GM19372 (cell line): Measurements from ENCODE around the gene ATP9B.
"Not testable (repeated sequence)": the region's sequence is repeated elsewhere in the genome, so short reads cannot be mapped to it uniquely, and the experiment has no call there.

Experiments
- ATAC-seq: cut with Tn5 transposase; IDR thresholded peaks from one replicate; pipeline ENCODE4 v1.9.1; 2021; ENCODE audit warnings: mild to moderate bottlenecking, low read depth, moderate library complexity; ENCODE audit not compliant: unreplicated experiment

Gene ATP9B

DNA sequence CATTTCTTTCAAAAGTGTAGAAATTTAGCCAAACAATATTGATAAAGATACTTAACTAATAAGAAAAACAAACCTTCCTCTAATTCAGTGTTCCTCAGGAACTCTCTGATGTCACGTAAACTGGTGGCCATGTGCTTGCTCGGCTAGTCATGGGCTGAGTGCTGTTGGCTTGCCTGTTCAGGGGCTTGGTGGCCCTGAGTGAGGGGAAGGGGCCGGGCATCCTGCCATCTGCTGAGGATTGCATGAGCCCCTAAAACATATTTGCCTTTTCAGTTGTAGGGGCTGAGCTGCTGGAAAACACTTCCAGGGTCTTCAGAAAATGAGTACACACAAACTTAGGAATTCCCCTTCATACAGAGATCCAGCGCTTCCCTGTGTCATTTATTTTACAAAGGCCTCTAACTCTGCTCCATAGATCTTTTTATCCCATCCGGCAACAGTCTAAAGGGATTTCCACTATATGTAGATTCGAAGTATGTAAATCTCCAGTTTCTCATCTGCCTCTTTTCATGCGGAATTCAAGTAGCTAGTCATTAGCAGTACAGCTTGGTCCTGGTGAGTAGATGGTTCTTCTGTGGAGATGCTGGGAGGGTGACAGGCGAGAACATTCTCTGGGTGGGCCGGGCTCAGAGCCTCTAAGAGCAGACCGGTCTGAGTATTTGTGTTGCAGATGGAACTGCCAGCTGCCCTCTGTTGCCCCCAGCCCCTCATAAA is 306.4 kb downstream of the ATP9B start:
- no peak for ATAC-seq

DNA sequence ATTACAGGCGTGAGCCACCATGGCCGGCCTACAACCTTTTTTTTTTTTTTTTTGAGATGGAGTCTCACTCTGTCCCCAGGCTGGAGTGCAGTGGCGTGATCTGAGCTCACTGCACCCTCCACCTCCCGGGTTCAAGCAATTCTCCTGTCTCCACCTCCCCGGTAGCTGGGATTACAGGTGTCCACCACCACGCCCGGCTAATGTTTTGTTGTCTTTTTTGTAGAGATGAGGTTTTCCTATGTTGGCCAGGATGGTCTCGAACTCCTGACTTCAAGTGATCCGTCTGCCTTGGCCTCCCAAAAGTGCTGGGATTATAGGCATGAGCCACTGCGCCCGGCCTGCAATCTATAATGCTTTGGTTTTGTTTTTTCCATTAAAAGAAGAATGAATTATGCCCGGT is 307.5 kb downstream of the ATP9B start:
- not testable (repeated sequence) for ATAC-seq

DNA sequence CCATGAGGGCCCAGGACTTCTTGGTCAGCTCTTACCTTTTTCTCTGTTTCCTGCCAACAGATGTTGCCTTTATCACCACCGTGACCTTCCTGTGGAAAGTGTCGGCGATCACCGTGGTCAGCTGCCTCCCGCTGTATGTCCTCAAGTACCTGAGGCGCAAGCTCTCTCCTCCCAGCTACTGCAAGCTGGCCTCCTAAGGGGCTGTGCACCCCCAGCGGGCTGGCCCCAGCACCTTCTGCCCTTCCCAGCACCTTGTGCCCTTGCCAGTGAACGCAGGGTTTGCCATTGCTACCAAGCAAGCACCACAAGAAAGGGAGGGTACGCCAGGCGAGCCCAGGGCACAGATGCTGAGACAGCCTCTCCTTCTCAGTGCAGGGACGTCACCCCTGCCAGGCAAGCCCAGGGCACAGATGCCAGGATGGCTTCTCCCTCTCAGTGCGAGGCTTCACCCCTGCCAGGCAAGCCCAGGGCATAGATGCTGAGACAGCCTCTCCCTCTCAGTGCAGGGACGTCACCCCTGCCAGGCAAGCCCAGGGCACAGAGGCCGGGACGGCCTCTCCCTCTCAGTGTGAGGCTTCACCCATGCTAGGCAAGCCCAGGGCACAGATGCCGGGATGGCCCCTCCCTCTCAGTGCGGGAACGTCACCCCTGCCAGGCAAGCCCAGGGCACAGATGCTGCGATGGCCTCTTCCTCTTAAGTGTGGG is 308.1 kb downstream of the ATP9B start:
- no peak for ATAC-seq

DNA sequence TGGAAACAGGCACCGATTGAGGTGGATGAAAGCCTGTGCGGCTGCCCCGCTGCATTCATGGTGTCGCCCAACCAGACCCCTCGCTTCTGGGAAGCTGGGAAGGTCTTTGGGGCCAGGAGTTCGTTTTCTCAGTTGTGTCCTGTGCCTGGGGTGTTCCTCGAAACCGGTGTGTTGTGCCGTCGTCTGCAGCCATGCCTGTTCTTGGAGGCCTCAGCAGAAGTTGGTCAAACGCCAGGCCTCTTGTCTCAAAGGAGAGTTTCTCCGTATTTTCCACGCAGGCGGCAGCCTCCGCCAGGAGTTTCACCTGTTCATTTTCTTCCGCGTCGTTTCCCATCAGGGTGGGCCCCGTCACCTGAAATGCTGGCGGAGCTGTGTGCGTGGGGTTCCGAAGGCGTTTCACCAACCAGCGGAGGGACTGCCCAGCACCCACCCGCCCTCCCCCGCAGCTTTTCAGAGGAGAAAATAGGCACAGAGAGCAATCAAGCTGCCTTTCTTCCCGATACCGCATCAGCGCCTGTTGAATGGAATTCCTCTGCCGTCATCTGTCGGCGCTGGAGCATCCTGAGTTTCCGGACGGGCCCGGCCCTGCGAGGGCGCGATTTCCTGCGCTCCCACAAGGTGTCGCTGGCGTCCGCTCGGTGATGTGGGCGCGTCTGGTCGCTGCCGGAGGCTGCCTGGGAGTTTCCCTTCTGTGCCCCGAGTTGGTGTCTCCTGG is 309.5 kb downstream of the ATP9B start:
- ATAC-seq = no peak

DNA sequence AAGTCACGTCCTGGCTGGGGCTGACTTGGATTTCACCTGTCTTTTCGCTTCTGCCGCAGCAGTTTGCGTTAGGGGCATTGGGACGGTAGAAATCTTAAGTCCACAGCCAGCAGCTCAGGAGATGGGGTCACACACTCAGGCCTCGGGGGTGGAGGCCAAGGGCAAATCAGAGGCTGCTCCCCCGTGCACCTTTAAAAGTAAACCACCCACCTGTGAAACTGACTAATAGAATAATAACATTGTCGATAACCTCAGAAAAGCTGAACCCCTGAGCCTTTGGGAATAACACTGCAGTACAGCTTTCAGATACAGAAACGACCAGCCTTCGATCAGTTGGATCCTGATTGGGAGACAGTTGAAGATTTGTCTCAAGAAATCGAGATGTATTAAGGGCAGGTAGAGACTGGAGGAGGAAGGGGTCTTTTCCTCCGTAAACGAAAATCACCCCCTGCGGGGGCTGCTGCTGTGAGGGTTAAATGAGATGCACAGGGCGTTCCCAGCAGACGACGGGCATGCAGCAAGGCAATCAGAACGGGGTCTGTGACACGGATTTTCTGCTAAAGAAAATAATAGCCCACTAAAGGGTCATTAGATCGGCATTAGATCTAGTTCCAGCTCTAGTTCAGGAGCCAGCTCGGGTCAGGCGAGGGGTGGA is 310.2 kb downstream of the ATP9B start:
- no peak for ATAC-seq

DNA sequence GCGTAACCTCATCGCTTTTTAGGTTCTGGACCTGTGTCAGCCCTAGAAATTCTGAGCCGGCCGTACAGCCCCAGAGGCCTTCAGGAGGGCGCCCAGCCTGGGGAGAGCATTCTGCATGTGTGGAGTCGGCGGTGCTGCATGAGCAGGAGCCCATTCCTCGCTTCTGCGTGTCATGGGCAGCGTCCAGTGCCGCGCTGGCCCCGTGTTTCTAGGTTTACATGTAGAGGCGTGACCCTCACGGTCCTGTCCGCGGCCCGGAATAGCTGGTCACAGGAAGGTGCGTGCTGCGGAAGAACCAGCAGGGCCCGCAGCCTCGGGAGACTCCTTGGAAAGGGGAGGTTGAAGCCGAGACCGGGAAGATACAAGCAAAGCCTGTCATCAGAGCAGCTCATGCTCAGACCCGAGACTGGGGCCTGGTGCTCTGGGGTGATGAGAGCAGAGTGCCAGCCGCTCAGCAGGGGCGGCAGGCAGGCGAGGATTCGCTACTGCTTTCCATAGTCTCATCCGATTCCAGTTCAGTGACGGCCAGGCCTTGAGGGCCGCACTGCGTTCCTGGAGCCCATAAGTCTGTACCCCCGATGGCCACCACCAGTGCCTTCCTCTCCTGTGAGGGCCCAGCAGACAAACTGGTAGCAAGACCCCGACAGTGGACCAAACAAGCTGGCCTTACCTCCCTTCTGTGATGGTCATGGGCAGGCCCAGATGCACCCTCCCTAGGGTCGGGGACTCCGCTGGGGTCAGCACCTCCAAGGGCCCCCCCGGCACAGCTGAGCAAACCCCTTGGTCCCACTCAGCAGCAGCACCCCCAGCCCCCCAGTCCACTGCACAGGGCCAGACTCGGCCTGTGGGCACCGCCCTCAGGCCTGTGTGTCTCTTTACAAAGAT is 311.0 kb downstream of the ATP9B start:
- ATAC-seq = peak; percentile 7

DNA sequence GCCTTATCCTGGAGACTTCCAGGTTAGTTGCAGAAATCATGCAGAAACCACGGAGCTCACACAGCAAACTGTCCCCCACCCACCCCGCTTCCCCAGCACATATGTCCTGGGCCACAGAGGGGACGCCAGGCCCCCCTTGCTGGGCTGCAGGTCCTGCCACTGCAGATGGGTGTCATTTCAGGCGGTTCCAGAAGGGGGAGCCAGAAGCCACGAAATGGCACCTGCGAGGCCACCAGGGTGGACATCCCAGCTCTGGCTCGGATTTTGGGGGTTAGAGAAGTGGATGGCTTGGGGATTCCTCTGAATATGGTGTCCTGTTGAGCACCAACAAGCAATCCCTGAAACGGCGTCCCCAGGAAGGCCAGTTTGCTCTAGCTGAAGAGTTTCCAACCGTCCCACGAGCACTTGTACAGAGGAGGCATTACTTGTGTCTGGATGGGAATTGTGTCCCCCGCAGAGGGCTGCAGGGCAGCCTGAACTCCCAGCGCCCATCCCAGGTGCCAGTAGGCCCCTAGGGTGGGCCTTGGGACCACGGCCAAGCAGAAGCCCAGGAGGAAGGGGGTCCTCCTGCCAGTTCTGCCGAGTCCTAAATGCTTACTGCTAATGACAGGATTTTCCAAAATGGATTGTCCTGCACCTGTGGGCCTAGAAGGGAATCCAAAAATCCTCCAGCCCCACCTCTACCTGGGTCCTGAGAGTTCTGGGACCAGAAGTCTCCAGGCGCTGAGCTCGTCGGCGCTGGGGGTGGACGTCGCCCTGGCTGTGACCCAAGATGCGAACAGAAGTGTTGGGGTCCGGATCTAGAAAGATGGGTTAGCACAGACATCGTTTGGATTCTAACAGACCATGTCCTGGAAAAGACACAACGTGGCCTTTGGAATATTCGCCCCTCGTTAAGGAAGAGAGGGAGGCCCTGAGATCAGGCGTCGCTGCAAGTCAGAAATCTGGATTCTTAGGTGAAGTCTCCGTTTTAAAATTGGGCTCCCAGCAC is 311.9 kb downstream of the ATP9B start:
- ATAC-seq = peak; percentile 55

DNA sequence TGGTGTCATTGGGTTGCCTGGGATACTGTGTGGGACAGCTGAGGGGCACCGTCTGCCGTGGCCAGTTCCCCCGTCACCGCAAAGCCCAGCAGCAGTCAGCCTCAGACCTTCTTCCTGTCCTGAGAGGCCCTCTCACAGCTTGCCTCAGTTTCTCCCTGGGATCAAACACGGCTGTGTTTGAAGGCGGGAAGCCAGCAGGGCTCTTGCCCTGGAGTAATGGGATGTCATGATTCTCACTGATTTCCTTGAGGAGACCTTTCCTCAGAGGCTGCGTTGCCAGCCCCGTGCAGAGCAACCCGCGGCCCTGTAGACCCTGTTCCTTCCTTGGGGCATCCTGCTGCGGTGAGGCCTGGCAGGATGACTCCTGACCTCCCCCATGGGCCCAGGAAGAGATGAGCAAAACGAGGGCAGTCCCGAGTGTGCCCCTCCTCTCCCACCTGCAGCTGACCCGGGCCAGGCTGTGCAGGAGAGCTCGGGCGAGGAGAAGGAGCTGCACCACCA is 312.7 kb downstream of the ATP9B start:
- ATAC-seq = no peak

DNA sequence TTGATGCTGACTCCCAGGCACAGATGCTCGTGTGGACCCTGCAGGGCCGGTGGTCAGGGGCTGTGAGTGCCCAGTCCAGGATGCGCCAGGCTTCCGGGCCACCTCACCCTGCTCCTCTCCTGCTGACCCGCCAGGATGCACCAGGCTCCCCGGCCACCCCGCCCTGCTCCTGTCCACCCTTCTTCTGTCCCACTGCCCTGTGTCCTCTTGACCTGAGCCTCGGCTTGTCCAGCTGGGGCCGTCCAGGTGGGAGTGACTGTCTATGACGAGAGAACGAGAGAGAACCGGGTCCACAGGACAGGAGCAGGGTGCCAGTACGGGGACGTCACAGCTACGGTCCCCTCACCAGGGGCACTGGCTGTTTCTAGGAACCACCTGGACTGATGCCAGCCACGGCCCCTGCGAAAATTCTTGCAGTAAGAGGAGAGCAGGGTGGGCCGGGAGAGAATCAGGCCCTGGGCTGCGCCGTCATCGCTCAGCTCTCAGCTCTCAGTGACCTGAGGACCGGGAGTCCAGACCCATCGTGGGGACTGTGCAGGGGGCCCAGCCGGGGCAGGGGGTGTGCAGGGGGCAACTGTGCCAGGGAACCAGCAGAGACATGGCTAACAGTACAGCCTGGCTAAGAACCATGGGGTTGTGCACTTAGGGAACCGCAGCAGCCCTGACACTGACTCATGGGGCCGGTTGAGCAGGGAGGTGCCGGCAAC is 313.6 kb downstream of the ATP9B start:
- no peak for ATAC-seq

DNA sequence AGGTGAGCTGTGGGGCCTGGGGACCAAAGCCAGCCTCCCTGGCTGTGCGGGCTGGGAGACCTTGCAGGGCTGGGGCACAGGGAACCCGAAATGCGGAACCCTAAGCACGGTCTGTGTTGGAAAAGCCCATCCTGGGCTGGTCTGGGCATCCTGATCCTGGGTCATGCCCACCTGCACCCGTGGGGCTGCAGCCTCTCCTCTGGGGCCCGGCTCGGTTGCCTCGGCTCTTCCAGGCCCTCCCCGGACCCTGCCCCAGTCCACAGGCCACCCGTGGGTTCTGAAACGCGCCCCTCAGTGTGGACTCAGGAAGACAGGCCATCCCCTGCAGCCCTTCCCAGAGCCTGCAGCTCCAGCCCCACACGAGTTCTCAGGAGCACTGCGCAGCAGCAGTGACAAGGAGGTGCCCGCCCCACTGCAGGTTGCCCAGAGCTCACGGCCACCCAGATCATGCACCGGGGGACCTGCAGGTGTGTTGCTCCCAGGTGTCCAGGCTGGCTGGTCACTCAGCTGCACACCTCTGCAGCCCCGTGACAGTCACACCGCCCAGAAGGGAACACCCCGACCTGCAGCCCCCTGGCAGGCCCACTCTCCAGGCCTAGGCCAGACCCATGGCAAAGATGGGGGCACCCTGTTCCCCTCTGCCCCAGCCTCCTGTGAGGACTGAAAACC is 314.3 kb downstream of the ATP9B start:
- no peak for ATAC-seq

DNA sequence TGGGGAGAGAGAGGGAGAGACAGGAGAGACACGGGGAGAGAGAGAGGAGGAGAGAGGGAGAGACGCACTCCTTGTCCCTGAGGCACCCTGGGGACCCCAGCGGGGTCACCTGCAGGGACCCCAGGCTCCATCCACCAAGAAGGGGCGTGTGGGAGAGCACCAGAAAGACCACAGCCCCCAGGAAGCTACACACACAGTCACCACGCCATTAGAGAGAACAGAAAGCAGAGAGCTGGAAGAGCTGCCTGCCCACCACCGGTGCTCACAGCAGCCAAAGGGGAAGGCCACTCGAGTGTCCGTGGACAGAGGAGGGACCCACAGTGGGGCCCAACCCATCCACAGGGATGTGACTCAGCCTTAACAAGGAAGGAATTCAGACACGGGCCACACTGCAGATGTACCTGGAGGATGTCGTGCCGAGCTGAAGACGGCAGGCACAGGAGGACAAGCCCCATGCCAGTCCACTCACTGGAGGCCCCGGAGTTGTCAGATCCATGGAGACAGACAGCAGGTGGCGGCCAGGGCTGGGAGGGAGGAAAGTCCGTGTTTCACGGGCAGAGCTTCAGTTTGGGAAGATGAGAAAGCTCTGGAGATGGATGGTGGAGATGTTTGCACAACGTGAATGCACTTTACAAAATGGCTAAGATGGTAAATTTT is 315.1 kb downstream of the ATP9B start:
- no peak for ATAC-seq

DNA sequence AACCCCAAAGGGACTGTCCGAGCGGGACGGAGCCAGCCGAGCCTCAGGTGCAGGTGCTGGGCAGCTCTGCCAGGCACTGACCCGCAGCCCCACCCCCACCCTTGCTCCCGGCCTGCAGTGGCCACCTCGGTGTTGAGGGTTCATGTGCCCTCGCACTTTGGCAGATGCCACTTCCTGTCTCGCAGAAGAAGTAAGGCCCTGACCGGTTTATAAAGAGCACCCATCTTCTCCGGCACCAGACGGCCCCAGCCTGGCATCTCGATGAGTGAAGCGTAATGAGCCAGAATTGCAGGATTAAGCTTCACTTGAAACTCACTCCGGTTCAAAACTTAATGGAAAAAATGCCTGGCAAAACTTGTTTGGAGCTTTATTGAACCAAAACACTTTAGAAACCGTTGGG is 315.6 kb downstream of the ATP9B start:
- ATAC-seq = no peak

DNA sequence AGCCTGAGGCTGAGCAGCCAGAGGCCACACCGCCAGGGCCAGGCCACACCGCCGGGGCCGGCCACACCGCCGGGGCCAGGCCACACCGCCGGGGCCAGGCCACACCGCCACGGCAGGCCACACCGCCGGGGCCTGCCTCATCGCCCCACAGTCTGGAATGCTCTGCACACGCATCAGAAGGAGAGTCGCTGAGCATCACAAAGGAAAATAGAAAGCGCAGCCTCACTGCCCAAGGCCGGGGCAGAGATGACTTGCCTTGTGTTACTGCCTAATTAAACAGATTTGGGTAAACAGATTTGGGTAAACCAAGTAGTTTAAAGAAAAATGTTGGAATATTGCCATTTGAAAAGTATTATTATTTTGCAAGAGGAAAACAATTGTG is 316.1 kb downstream of the ATP9B start:
- no peak for ATAC-seq

DNA sequence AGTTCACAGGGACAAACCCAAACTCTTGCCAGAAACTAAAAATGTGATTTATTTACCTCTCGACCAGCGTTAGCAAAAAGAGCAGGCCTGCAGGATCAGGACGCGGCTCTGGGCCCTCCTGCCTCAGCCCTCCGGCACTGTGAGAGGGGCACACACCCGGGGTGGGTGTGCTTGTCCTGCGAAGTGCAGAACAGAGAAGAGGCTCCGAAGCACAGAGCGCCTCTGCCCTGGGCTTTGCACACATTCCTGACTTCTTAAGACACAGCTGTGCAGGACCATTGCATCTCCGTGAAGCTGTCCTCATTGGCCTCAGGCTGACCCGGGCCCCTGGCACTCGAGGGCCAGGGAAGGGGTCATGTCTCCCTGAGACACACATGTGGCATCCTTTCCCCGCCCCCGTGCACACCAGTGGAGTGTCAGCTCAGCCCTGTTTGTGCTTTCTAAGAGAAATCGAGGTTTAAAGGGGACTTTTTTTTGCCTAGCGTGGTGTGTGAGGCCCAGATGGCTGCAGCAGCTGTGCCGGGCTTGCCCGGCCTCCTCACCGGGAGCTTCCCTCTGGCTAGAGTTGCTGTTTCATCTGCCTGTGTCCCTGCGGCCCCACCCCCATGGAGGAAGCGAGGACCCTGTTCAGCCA is 316.6 kb downstream of the ATP9B start:
- no peak for ATAC-seq

DNA sequence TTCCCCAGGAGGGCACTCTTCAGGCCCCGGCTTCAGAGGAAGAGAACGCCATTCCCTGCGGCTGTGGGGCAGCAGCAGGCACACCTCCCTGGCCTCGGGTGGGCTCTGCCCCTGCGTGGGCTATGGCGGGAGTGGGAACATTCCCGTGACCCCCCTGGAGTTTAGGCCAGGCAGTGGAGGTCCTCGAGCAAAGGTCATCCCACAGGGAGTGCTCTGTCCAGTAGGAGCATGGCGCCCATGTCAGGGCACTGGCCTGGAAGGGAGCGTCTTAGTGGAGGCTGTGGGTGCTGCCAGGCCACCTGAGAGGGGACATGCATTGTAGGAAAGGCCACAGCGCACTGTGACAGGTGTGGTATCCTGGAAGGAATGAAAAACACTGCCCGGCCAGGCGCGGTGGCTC is 317.4 kb downstream of the ATP9B start:
- ATAC-seq = no peak

DNA sequence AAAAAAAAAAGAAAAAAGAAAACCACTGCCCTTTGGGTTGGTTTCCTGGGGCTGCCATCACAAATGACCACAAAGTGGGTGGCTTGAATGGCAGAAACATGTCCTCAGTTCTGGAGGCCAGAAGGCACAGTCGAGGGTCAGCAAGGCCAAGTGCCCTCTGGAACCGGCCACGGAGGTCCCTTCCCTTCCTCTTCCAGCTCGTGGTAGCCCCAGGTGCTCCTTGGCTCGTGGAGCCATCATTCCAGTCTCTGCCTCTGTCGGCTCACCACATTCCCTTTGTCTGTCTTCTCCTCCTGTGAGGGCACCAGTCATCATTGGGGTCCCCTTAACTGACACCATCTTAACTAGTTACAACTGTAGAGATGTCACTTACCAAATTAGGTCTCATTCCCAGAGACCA is 318.0 kb downstream of the ATP9B start:
- no peak for ATAC-seq

DNA sequence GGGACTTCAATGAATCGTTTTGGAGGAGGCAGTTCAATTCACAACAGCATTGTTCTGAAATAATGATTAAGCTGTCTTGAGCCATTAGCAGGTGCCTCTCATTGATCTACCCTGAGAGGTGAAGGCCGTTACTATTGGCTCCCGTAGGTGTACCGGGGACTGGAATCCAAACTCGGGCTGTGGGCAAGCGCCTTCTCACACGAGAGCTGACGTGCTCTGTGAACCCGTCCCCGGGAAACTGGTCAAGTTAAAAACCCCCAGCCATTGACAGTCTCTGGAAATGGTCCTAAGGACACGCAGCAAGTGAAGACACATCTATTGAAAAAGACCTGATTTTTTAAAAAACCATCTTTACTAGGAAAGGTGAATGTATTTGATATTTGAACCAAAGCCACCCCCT is 318.4 kb downstream of the ATP9B start:
- ATAC-seq = no peak
